Activated CD4-positive, alpha-beta T cell treated with anti-CD3 and anti-CD28 coated beads, Interleukin-2, amount 50 U/mL, for 16 hours (primary cell): ENCODE data around the gene CD2BP2.
A peak's percentile ranks its signal among the peaks of the same experiment; 100 is the strongest.
"Not testable (repeated sequence)": the region's sequence is repeated elsewhere in the genome, so short reads cannot be mapped to it uniquely, and the experiment has no call there.

ENCODE experiments used
- DNase-seq: peaks from one replicate; pipeline ENCODE4 v3.0.0-alpha.2; 2020

Gene CD2BP2

DNA sequence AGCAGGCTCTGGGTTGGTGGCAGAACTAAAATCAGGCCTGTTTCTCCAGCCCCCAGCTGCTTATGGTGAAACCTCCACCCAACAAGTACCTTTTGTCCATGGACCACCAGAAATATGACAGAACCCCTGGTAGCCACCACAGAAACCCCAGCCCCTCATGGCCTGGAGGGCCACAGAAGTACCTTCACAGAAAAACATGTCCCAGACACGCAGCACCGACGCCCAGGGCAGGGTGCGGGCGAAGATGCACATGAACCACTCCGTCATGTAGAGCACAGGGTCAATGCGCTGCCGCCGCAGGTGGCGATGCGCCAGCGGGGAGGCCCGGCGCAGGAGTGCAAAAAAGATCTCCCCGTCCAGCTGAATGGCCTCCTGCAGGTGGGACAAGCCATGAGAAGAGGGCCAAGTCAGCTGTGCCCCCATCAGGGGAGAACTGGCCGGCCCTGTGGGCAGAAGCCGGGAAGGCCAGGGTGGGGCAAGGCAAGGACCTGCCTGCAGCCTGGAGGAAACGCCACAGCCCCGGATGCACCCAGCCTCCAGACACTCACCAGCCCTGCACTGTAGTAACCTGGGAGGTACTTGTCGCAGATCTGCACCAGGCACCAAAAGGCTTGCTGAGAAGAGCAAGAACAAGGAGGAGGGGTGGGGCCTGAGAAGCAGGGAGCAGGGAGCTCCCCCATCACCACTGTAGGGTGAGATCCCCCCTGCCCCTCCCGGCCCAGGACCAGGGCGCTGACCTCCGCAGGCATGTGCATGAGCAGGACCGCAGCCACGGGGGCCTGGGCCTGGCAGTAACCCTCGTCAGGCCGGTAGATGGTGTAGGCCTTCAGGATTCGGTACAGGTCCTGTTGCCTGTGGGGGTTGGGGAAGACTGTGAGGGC, 4.1 kb upstream of the CD2BP2 start:
- DNase-seq: no peak

DNA sequence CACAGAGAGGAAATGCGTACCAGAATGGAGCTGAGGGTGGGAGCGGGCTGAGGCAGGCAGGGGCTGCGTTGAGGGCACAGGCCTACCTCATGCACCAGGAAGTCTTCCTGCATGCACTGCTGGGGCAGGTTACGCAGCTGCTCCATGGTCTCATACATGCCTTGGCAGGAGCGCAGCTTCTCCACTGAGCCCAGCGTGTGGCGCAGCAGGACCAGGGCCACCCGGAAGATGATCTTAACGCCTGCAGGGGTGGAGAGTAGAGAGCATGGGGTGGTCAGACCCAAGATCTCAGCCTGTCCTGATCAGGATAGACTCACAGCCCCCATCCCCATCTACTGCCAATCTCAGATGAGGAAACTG, 3.4 kb upstream of the CD2BP2 start:
- no peak for DNase-seq

DNA sequence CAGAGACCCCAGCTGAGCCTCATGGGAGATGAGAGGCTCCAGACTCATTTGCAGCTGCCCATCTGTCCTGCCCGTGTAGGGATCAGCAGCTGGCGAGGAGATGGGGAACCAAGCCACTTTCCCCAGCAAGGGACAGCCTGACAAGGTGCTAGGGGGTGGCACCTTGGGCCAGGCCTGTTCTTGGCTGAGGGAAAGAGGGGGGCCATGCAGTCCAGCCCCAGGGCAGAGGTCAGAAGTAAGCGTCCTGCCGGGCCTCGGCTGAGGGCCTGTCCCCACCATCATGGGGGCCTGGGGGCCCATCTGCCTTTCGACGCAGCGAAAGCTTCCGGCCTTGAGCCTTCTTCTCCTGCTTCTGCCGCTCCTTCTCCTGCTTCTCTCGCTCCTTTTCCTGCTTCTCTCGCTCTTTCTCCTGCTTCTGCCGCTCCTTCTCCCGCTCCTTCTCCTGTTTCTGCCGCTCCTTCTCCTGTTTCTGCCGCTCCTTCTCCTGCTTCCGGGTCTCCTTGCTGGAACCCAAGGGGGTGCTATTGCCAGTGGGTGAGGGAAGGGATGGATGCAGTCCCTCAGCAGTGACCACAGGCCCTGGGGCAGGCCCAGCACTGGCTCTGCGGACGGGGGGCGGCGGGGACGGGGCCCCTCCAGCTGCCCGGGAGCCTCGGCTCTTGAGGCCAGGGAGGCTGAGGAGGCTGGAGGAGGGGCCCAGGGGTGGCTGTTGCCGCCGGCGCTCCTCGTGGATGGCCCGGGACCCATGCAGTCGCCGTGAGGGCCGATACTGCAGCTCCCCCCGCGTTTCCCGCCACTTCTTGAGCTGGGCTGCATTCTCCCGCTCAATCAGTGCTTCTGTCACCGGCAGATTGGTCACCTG, 2.8 kb upstream of the CD2BP2 start:
- DNase-seq: no peak

DNA sequence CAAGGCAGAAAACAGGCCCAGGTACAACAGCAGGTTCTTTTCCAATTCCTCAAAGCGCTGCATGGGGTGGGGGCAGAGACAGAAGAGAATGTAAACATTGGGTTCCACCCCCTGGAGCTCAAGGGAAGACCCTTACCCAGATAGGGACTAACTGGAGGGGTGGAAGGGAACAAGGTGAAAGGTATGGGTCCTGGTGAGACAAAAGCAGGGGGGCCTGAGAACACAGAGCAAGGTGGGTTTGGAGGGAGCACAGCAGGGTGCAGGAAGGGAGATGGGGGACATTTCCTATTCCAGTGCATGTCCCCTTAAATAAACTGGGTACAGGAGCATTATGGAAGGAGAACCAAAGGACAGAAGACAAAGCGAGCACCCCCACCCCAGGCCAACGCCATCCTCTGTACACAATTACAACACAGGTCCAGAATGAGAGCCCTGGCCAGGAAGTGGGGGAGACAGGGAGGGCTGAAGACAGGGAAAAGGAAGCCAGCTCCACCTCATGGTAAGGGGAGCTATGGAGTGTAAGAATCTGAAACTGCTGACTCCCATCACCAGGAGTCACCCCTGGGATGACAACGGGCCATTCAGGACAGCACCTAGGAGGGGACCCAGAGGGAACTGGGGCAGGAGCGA, 2.1 kb upstream of the CD2BP2 start:
- DNase-seq: no peak

DNA sequence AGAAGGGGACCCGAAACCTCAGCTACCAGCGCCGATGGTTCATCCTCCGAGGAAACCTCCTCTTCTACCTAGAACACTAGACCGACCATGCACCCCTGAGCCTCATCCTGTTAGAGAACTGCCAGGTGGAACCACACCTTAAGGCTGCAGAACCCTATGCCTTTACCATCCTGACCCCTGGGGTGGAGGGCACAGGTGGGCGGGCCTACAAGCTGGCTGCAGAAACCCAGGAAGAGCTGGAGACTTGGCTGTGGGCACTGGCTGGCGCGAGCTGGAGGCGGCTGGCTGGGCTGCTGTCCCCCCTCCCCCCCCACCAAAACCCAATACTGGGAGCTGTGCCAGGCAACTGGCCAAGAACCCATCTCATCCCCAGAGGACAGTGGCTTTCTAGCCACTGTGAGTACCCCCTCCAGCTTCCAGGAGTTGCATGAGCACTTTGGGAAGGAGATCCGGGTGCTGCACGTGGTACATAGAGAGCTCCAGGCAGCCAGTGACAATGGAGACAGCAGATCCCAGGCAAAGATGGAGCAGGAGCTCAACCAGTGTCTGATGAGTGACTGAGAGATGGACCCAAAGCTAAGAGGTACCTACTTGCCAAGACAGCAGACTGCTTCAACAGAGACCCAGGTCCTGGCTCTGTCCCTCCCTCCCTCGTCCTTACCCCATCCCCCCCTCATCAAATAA, 1.4 kb upstream of the CD2BP2 start:
- DNase-seq: no peak

DNA sequence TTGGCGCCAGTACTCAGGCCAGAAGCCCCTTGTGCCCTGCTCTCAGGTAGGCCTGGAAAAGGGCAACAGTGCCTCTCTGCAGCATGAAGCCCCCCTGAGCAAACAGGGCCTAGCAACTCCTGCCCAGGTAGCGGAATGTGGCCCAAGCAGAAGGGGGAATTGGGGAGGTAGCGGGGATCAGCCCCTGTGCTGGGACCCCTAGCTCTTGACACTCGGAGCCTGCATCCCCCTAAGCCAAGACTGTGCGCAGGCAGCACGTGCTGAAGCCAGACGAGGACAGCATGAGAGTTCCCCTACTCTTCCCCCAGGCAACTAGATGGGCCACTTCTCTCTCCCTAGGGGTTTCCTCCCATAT, 823 bp upstream of the CD2BP2 start:
- DNase-seq: no peak

DNA sequence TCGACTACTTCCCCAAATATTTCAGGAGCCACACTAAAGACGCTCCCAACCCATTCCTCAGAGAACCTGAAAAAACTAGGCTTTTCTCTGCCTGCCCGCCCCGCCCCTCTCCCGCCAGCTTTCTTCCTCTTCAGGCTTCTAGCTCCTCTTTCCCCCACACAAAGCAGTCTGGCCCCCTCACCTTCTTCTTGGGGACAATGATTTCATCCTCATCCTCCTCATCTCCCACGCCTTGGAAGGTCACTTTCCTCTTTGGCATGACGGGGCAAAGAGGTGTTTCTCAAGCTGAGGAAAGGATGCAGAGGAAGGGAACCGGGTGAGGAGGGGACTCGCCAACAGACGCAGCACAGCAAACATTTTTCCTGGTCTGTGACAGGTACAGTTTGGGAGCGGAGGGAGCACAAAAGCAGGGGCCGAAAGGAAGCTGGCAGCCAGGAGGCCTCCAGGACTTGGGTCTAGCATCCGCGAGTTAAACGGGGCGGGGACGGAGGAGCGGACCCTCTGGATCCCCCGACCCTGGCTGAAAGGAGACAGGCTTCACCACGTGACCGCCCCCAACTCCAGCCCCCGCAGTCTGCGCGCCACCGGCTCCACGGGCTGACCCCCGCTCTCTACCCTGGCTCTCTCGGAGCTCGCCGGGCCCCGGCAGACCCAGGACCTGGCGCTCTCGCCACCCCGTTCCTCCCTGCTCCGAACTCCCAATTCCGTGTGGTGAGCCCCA, 525 bp downstream of the CD2BP2 start:
- DNase-seq: no peak

DNA sequence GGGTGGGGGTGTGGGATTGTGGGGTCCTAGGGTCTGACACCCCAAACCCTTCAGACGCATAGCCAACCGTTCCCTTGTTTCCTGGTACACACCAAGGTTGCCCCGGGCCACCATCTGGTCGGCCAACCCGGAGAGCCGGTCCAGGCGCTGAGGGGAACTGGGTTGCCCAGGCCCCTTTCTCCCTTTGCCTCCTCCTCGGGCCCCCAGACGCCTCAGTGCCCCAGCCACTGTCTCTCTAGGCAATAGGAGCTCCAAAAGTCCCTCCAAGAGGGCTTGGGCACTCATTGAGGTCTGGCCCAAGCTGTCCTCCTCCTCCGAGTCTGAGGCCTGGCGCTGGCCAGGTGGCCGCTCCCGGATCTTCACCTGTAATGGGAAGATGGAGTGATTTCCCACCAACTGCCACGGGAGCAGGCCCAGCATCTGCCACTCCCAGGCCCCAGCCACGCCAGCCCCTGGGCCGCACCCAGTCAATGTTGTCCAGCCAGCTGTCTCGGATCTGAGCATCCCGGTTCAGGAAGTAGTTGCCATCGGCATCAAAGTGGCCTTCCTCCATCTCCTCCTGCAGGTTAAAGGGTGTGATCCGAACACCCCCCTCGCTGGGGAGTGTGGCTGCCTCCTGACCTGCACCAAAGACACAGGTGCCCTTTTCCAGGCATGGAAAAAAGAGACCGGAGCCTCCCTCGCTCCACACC, 1.5 kb downstream of the CD2BP2 start:
- DNase-seq: no peak

DNA sequence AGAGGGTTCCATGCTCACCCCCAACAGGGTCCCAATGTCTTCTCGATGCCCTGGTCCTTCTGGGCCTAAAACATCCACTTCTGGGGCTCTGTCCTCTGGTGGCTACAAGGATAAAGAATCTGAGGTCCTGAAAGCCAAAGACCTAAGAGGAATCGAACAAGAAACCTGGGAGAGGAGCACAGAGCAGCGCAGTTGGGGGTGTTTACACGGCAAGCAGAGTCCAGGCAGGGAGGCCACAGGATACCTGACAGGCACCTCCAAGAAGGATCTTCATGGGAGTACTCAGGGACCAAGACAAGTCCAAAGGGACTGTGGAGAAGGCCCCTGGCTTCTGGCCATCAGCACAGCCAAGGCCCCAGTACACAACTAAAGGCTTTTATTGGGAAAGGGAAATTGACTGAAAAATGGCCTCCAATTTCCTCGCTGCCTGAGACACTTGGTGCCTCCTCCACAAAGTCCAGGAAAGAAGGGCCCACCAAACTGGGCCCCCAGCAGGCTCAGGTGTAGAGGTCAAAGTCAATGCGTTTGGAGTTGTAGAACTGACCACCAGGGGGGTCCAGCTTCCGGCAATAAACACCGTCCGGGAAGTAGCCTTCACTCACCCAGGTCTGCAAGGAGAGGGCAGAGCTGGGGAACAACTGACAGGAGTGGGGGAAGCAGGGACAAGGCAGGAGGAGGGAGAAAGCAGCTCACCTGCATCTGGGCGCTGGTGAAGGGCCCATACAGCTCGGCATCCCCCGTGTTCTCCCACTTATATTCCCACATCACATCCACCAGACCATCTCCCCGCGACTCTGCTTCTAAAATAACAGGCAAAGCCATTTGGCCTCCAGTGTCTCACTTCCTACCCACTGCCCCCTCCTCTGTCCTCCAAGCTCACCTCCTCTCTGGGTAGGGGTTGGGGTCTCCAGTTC, 2.4 kb downstream of the CD2BP2 start:
- no peak for DNase-seq

DNA sequence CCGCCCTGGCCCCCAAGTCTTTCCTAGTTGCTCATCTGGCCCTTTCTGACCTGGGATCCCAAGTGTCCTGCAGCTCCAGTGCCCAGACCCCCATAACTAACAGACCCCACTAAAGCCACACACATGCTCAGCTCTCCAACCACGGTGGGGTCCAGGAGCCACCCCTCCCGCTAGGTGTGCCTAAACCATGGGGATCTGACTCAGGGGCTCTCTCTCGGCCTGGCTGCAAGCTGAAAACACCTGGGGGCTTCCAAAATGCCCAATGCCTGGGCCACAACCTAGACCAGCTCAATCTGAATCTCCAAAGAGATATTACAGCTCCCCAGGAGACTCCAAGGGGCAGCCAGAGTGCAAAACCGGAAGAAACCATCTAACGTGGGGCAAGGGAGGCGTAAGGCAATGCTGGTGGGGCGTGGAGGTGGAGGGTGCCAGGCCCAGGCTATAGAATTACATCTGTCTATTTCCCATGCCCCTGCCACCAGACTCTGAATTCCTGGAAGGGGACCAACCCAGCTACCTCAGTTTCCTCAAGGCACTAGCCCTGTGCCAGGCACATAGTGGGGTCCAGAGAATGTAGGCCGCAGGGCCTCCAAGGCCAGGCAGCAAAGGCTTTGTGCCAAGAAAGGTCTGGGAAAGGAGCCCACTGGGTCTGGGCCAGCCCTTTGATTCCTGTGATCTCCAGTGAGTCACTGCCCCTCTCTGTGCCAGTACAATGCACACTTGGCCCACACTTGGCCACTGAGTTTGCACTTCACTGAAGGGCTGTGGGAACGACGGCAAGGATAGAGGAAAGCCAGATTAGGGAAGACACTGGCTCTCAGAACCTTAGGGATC, 3.3 kb downstream of the CD2BP2 start:
- DNase-seq: no peak

DNA sequence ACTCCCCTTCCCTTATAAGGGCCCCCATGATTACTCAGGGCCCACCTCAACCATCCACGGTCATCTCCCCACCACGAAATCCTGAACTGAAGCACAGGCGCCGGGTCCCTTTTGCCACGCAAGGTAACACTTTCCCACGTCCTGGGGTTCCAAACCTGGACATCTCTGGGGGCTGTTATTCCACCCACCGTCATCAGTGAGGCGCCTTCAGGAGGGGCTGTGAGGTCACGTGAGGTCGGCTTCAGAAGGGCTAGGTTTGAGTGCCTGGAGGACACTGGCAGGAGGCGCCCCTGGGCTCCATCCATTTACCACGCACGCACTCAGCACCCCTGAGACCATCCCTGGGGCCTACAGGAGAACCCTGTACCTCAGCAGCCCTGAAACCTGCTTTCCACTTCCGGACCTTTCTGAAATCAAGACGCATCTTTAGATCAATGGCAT, 4.1 kb downstream of the CD2BP2 start:
- no peak for DNase-seq

DNA sequence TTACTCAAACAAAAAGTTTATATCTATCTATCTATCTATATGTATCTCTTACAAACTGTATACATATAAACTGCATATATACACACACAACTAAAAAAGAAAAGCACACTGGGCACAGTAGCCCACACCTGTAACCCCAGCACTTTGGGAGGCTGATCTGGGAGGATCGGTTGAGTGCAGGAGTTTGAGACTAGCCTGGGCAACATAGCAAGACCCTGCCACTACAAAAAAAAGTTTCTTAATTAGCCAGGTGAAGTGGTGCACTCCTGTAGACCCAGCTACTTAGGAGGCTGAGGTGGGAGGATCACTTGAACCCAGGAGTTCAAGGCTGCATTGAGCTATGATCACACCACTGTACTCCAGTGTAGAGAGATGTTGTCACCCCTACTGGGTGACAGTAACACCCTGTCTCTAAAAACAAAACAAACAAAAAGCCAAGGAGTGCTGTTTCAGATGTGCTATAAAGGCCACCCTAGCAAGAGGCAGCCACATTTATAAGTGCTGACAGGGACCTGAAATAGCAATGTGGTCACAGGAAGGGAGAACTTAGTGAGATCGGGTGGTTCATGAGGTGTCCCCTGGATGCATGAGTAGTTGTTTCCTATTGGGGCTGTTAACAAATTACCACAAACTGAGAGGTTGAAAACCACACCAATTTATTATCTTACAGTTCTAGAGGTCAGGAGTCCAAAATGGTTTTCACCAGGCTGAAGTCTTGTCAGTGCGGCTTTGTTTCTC, 4.8 kb downstream of the CD2BP2 start:
- DNase-seq: peak; percentile 76

DNA sequence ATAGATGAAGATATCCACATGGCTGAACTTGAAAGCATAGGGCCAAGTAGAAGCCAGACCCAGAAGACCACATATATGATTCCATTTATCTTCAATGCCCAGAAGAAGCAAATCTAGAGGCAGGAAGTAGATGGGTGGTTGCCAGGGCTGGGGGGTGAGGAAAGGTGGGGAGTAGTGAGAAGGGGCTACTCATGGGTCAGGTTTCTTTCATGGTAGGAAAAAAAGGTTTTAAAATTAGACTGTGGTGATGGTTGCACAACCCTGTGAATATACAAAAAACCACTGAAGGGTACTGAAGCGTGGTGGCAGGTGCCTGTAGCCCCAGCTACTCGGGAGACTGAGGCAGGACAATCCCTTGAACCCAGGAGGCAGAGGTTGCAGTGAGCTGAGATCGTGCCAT, 5.4 kb downstream of the CD2BP2 start:
- no peak for DNase-seq

DNA sequence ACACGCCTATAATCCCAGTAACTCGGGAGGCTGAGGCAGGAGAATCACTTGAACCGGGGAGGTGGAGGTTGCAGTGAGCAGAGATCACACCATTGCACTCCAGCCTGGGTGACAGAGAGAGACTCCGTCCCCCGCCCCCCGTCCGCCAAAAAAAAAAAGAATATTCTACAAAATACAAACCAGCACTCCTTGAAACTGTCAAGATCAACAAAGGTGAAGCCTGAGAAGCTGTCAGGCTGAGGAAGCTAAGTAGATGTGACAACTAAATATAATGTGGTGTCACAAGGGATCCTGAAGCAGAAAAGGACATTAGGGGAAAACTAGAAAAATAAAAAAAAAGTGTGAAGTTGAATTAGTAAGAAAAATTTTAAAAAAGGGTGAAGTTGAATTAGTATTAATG, 6.2 kb downstream of the CD2BP2 start:
- DNase-seq: no peak

DNA sequence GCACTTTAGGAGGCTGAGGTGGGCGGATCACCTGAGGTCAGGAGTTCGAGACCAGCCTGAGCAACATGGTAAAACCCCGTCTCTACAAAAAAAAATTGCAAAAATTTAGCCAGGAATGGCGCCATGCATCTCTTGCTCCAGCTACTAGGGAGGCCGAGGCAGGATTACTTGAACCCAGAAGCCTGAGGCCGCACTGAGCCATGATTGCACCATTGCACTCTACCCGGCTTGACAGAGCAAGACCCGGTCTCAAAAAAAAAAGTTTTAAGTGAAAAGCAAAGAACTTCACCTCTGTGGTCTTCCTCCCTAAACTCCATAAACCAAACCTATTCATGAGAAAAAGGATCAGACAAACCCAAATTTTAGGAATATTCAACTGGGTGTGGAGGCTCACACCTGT, 7.0 kb downstream of the CD2BP2 start:
- DNase-seq: no peak

DNA sequence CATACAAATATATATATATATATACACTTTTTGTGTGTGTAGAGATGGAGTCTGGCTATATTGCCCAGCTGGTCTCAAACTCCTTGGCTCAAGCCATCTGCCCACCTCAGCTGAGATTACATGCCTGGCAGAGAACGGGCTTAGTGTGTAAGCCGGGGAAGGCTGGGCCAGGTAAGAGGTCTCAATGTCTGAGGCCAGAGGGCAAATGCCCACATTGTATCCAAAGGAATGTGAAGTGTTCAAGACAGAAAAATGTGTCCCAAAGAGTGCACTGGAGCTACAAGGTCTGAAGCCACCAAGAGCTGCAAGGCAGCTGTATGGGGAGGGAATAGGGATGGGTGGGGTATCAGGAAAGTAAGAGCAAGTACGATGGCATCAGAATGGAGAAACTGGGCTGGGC, 8.8 kb downstream of the CD2BP2 start:
- DNase-seq: no peak

DNA sequence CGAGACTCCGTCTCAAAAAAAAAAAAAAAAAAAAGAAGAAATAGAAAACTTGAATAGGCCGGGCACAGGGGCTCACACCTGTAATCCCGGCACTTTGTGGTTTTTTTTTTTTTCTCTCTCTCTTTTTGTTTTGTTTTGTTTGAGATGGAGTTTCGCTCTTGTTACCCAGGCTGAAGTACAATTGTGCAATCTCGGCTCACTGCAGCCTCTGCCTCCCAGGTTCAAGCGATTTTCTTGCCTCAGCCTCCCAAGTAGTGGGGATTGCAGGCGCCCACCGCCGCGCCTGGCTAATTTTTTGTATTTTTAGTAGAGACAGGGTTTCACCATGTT, 11.7 kb downstream of the CD2BP2 start:
- not testable (repeated sequence) for DNase-seq

DNA sequence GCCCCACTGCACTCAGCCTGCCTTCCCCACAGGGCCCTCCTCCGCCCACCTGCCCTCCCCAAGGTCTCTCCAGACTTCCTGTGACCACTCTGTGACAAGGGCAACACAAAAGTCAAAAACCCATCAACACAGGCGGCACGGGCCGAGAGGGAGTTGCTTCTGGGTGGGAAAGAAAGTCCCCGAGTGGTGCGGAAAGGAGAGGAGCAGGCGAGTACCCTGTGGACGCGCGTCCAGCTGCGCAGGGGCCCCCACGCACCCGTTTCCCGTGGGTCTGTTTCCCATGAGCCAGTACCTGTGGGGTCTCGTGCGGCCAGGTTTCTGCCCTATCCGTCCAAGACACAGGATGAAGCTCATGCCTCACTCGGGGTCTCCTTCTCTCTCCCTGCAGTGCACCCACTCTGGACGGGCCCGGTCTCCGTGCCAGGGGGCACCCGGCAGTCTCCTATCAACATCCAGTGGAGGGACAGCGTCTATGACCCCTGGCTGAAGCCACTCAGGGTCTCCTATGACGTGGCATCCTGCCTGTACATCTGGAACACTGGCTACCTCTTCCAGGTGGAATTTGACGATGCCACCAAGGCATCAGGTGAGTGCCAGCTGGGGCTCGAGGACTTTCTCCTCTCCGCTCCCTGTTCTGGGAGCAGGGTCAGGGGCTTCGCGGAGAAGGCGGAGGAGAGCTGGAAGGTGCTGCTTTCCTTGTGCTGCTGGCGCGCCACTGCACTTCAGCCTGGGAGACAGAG, 12.2 kb downstream of the CD2BP2 start:
- DNase-seq: no peak
